Measurements from ENCODE around the gene C4orf36.

C4orf36 gene

GRCh38 chr4:86891762-86892635 is at the start of gene C4orf36:
TSS of gene C4orf36 (minus strand) at chr4:86892422. CDS start at chr4:86891520, 902 bp downstream.
- DNase-seq (ENCODE audit: low read depth, low spot score) = peak; percentile 75
- peak within 1 kb of the TSS; percentile 99 for H3K27ac ChIP-seq

GRCh38 chr4:86940920-86941460 is 48.8 kb upstream of the C4orf36 start:
- no peak for DNase-seq (ENCODE audit: low read depth, low spot score)

GRCh38 chr4:86939729-86940575 is 47.7 kb upstream of the C4orf36 start:
- no peak for DNase-seq (ENCODE audit: low read depth, low spot score)
- H3K27ac ChIP-seq = no peak overlapping the region

More at GRCh38 chr4:86940920-86941460, 48.8 kb upstream of the C4orf36 start:
- H3K27ac ChIP-seq = no peak overlapping the region

- DNase-seq (ENCODE audit: low read depth, low spot score) = no peak
- no peak overlapping the region for H3K27ac ChIP-seq
Measured at GRCh38 chr4:86938771-86939520, 46.7 kb upstream of the C4orf36 start.

- DNase-seq (ENCODE audit: low read depth, low spot score) = no peak
- H3K27ac ChIP-seq = peak overlapping the region; percentile 98
Measured at GRCh38 chr4:86935853-86936733, 43.9 kb upstream of the C4orf36 start.

GRCh38 chr4:86935566-86935852 is 43.3 kb upstream of the C4orf36 start:
- peak overlapping the region; percentile 98 for H3K27ac ChIP-seq
- no peak for DNase-seq (ENCODE audit: low read depth, low spot score)

- no peak for DNase-seq (ENCODE audit: low read depth, low spot score)
- peak within 1 kb of the TSS; percentile 98 for H3K27ac ChIP-seq
Measured at GRCh38 chr4:86934771-86935565, 42.7 kb upstream of the C4orf36 start, which contains the start of gene AFF1. TSS of gene AFF1 (plus strand) at chr4:86935011. CDS start at chr4:86948534, 13,523 bp downstream.

- DNase-seq (ENCODE audit: low read depth, low spot score) = no peak
- peak overlapping the region; percentile 98 for H3K27ac ChIP-seq
Measured at GRCh38 chr4:86934147-86934770, 42.0 kb upstream of the C4orf36 start.

GRCh38 chr4:86928400-86929255 is 36.4 kb upstream of the C4orf36 start:
- H3K27ac ChIP-seq = peak overlapping the region; percentile 97
- no peak for DNase-seq (ENCODE audit: low read depth, low spot score)

GRCh38 chr4:86927843-86928395 is 35.7 kb upstream of the C4orf36 start:
- H3K27ac ChIP-seq = peak overlapping the region; percentile 97
- DNase-seq (ENCODE audit: low read depth, low spot score) = peak; percentile 98

GRCh38 chr4:86926435-86927086 is 34.3 kb upstream of the C4orf36 start:
- DNase-seq (ENCODE audit: low read depth, low spot score) = peak; percentile 75
- peak overlapping the region; percentile 97 for H3K27ac ChIP-seq

- H3K27ac ChIP-seq = peak overlapping the region; percentile 97
- no peak for DNase-seq (ENCODE audit: low read depth, low spot score)
Measured at GRCh38 chr4:86924811-86925210, 32.6 kb upstream of the C4orf36 start.

GRCh38 chr4:86921608-86922252 is 29.5 kb upstream of the C4orf36 start:
- DNase-seq (ENCODE audit: low read depth, low spot score) = no peak
- H3K27ac ChIP-seq = peak overlapping the region; percentile 54

GRCh38 chr4:86919561-86920223 is 27.5 kb upstream of the C4orf36 start:
- H3K27ac ChIP-seq = peak overlapping the region; percentile 14
- DNase-seq (ENCODE audit: low read depth, low spot score) = no peak

GRCh38 chr4:86918539-86919072 is 26.4 kb upstream of the C4orf36 start:
- DNase-seq (ENCODE audit: low read depth, low spot score) = no peak
- H3K27ac ChIP-seq = no peak overlapping the region

All from epithelial cell of prostate (primary cell).